GM04503 (cell line): Measurements from ENCODE around the gene RABL6.
"Not testable (repeated sequence)": the region's sequence is repeated elsewhere in the genome, so short reads cannot be mapped to it uniquely, and the experiment has no call there.

Experiments
- DNase-seq: peaks from one replicate; pipeline ENCODE4 v3.0.0-alpha.2; 2012; ENCODE audit warnings: low read depth

The RABL6 gene

GRCh38 chr9:136821826-136822544 is 14.2 kb downstream of the RABL6 start:
- DNase-seq = no peak

GRCh38 chr9:136823136-136824046 is 15.6 kb downstream of the RABL6 start:
- no peak for DNase-seq

- no peak for DNase-seq
Observed at GRCh38 chr9:136824496-136825225, 16.9 kb downstream of the RABL6 start.

- DNase-seq = no peak
Observed at GRCh38 chr9:136825295-136826187, 17.8 kb downstream of the RABL6 start.

- DNase-seq = no peak
Observed at GRCh38 chr9:136826188-136826541, 18.4 kb downstream of the RABL6 start.

- no peak for DNase-seq
Observed at GRCh38 chr9:136826703-136827582, 19.2 kb downstream of the RABL6 start.

- no peak for DNase-seq
Observed at GRCh38 chr9:136827794-136828473, 20.2 kb downstream of the RABL6 start.

- no peak for DNase-seq
Observed at GRCh38 chr9:136828474-136829140, 20.9 kb downstream of the RABL6 start.

GRCh38 chr9:136829412-136829811 is 21.7 kb downstream of the RABL6 start:
- DNase-seq = no peak

- no peak for DNase-seq
Observed at GRCh38 chr9:136829981-136830885, 22.5 kb downstream of the RABL6 start.

- DNase-seq = no peak
Observed at GRCh38 chr9:136831002-136831719, 23.4 kb downstream of the RABL6 start.

- no peak for DNase-seq
Observed at GRCh38 chr9:136831720-136832104, 24.0 kb downstream of the RABL6 start.

GRCh38 chr9:136832581-136832980 is 24.8 kb downstream of the RABL6 start:
- no peak for DNase-seq

GRCh38 chr9:136833381-136834048 is 25.8 kb downstream of the RABL6 start:
- DNase-seq = not testable (repeated sequence)

- DNase-seq = no peak
Observed at GRCh38 chr9:136835162-136835931, 27.6 kb downstream of the RABL6 start.
